ENCODE measurements around the gene XCL2.

The XCL2 gene

GRCh38 chr1:168507231-168507630 is 36.6 kb downstream of the XCL2 start:
- TF ChIP-seq TCF12 (IDR thresholded peaks at IDR 0.05; ENCODE audit: low read depth) (no peak), YY1 (IDR thresholded peaks at IDR 0.05; ENCODE audit: low read depth) (no peak), EP300 (IDR thresholded peaks at IDR 0.05; ENCODE audit: borderline replicate concordance) (no peak), CREB1 (IDR thresholded peaks at IDR 0.05; ENCODE audit: low read depth) (no peak), USF1 (IDR thresholded peaks at IDR 0.05) (no peak), RAD21 (IDR thresholded peaks at IDR 0.05; ENCODE audit: low read depth) (no peak), NFIC (IDR thresholded peaks at IDR 0.05) (no peak), TEAD4 (IDR thresholded peaks at IDR 0.05) (no peak), FOXM1 (IDR thresholded peaks at IDR 0.05; ENCODE audit: borderline replicate concordance, low read depth) (no peak), ZBTB7A (IDR thresholded peaks at IDR 0.05; ENCODE audit: low read depth) (no peak), REST (IDR thresholded peaks at IDR 0.05; ENCODE audit: low read depth) (no peak), EGR1 (IDR thresholded peaks at IDR 0.05) (no peak), CEBPB (IDR thresholded peaks at IDR 0.05) (no peak)

GRCh38 chr1:168506204-168506819 is 37.5 kb downstream of the XCL2 start:
- TF ChIP-seq TCF12 (IDR thresholded peaks at IDR 0.05; ENCODE audit: low read depth) (no peak), ZBTB7A (IDR thresholded peaks at IDR 0.05; ENCODE audit: low read depth) (no peak), YY1 (IDR thresholded peaks at IDR 0.05; ENCODE audit: low read depth) (no peak), EGR1 (IDR thresholded peaks at IDR 0.05) (no peak), TAF1 (IDR thresholded peaks at IDR 0.05; ENCODE audit: low read depth) (no peak), RAD21 (IDR thresholded peaks at IDR 0.05; ENCODE audit: low read depth) (no peak), CREB1 (IDR thresholded peaks at IDR 0.05; ENCODE audit: low read depth) (no peak), CEBPB (IDR thresholded peaks at IDR 0.05) (no peak), NFIC (IDR thresholded peaks at IDR 0.05) (no peak), MAX (IDR thresholded peaks at IDR 0.05) (no peak), TEAD4 (IDR thresholded peaks at IDR 0.05) (no peak), REST (IDR thresholded peaks at IDR 0.05; ENCODE audit: low read depth) (no peak), EP300 (IDR thresholded peaks at IDR 0.05; ENCODE audit: borderline replicate concordance) (no peak), USF1 (IDR thresholded peaks at IDR 0.05) (no peak), FOXM1 (IDR thresholded peaks at IDR 0.05; ENCODE audit: borderline replicate concordance, low read depth) (no peak)

GRCh38 chr1:168505006-168505405 is 38.8 kb downstream of the XCL2 start:
- TF ChIP-seq YY1 (IDR thresholded peaks at IDR 0.05; ENCODE audit: low read depth) (no peak), MAX (IDR thresholded peaks at IDR 0.05) (no peak), FOXM1 (IDR thresholded peaks at IDR 0.05; ENCODE audit: borderline replicate concordance, low read depth) (no peak), CEBPB (IDR thresholded peaks at IDR 0.05) (no peak), TCF12 (IDR thresholded peaks at IDR 0.05; ENCODE audit: low read depth) (no peak)

- no peak for TF ChIP-seq REST (IDR thresholded peaks at IDR 0.05; ENCODE audit: low read depth)
- no peak for TF ChIP-seq MAX (IDR thresholded peaks at IDR 0.05)
- no peak for TF ChIP-seq TAF1 (IDR thresholded peaks at IDR 0.05; ENCODE audit: low read depth)
- TF ChIP-seq FOXM1 (IDR thresholded peaks at IDR 0.05; ENCODE audit: borderline replicate concordance, low read depth) = no peak
- no peak for TF ChIP-seq CEBPB (IDR thresholded peaks at IDR 0.05)
Observed at GRCh38 chr1:168504064-168504837, 39.5 kb downstream of the XCL2 start.
